Loucy (cell line): ENCODE measurements around the gene PREPL.

Experiments
- CTCF ChIP-seq: fragments of 200-600 bp; sonication (generic); conservative IDR thresholded peaks from 2 replicates; pipeline ENCODE4 v1.5.1; 2014; ENCODE audit warnings: mild to moderate bottlenecking, antibody characterized with exemption, low read length
- EZH2phosphoT487 ChIP-seq: fragments of 200-600 bp; IDR thresholded peaks from 2 replicates; pipeline ENCODE4 v1.6.1; 2018; ENCODE audit warnings: antibody characterized with exemption, mild to moderate bottlenecking, moderate library complexity, borderline replicate concordance

- no peak for TF ChIP-seq CTCF
- no peak for TF ChIP-seq EZH2phosphoT487
Measured at GRCh38 chr2:44301111-44301510, 60.2 kb downstream of the PREPL start.
